SK-N-SH (cell line): ENCODE measurements around the gene FCMR. TPM values are rescaled to one million over a fixed set of nuclear protein-coding genes. Genes with fewer than 3 reads are reported as not detected.

Experiments used
- CTCF ChIA-PET: fragments of 300-600, 350-600 bp; formaldehyde crosslinking; extraction: SDS; loops from one replicate; lab custom pipeline; 2021; lab: Yijun Ruan, JAX
- POLR2A ChIA-PET: fragments of 350-600 bp; sonication (Branson Sonifier 250); formaldehyde crosslinking; extraction: SDS; loops from one replicate; lab custom pipeline; 2020; ENCODE audit warnings: antibody characterized with exemption, inconsistent platforms; lab: Yijun Ruan, JAX
- DNase-seq: peaks from one replicate; pipeline ENCODE4 v3.0.0; 2012
- H2AFZ ChIP-seq: fragments of 200-600 bp; sonication (generic); 2 replicates; pipeline ENCODE4 v1.8.1; 2016; ENCODE audit warnings: antibody characterized with exemption, mild to moderate bottlenecking, low read depth
- H3F3A ChIP-seq: fragments of 200-600 bp; sonication (generic); replicated peaks from 2 replicates; pipeline ENCODE3; 2016; ENCODE audit warnings: antibody characterized with exemption, mild to moderate bottlenecking; ENCODE audit not compliant: insufficient read depth
- H3K27ac ChIP-seq, 2 experiments: fragments of 200-500 bp in 1 of 2; fragments of 200-600 bp in 1 of 2; sonication (Bioruptor generic) in 1 of 2; sonication (generic), shearing (Covaris generic) in 1 of 2; 2 replicates each; pipeline versions ENCODE4 v1.5.1 to v1.6.1; 2014 to 2016; ENCODE audit warnings: low read depth in 2 of 2, inconsistent platforms in 1 of 2, low read length in 1 of 2, mild to moderate bottlenecking in 1 of 2, mixed read lengths in 1 of 2
- H3K27me3 ChIP-seq: fragments of 200-600 bp; sonication (generic), shearing (Covaris generic); 2 replicates; pipeline ENCODE4 v1.6.1; 2016; ENCODE audit warnings: mixed run types; ENCODE audit not compliant: insufficient read depth
- H3K36me3 ChIP-seq, 2 experiments: fragments of 200-500 bp in 1 of 2; fragments of 200-600 bp in 1 of 2; sonication (Bioruptor generic) in 1 of 2; sonication (generic) in 1 of 2; replicated peaks in 1 of 2; 2 replicates each; pipeline versions ENCODE3 to v1.5.1; 2014 to 2016; ENCODE audit warnings: low read length in 1 of 2, mild to moderate bottlenecking in 1 of 2; ENCODE audit not compliant: insufficient read depth in 2 of 2, control insufficient read depth in 1 of 2
- H3K4me1 ChIP-seq, 2 experiments: fragments of 200-500 bp in 1 of 2; fragments of 200-600 bp in 1 of 2; sonication (Bioruptor generic) in 1 of 2; sonication (generic), shearing (Covaris generic) in 1 of 2; 2 replicates each; pipeline versions ENCODE4 v1.5.1 to v1.6.1; 2014 to 2016; ENCODE audit warnings: low read depth in 1 of 2, low read length in 1 of 2, mixed run types in 1 of 2; ENCODE audit not compliant: insufficient read depth in 2 of 2, control insufficient read depth in 1 of 2
- H3K4me2 ChIP-seq: fragments of 200-600 bp; sonication (generic), shearing (Covaris generic); 2 replicates; pipeline ENCODE4 v1.6.1; 2017; ENCODE audit warnings: mixed run types
- H3K4me3 ChIP-seq, 2 experiments: fragments of 200-500 bp in 1 of 2; fragments of 200-600 bp in 1 of 2; sonication (Bioruptor generic) in 1 of 2; sonication (generic), shearing (Covaris generic) in 1 of 2; 2 replicates each; pipeline versions ENCODE4 v1.5.1 to v1.8.1; 2014 to 2016; ENCODE audit warnings: low read depth in 2 of 2, inconsistent platforms in 1 of 2, low read length in 1 of 2, mild to moderate bottlenecking in 1 of 2, mixed read lengths in 1 of 2, moderate library complexity in 1 of 2
- H3K79me2 ChIP-seq: fragments of 200-600 bp; sonication (generic); 2 replicates; pipeline ENCODE4 v1.8.1; 2017; ENCODE audit warnings: mild to moderate bottlenecking; ENCODE audit not compliant: insufficient read depth
- H3K9ac ChIP-seq: fragments of 200-600 bp; sonication (generic); 2 replicates; pipeline ENCODE4 v1.6.1; 2017; ENCODE audit warnings: mixed run types
- H3K9me2 ChIP-seq: fragments of 200-600 bp; sonication (generic); 2 replicates; pipeline ENCODE4 v1.6.1; 2017; ENCODE audit warnings: mixed run types
- H3K9me3 ChIP-seq: fragments of 200-600 bp; sonication (generic); 2 replicates; pipeline ENCODE4 v1.6.1; 2017; ENCODE audit warnings: mixed run types, mild to moderate bottlenecking, moderate library complexity
- H4K20me1 ChIP-seq: fragments of 200-600 bp; sonication (generic); 2 replicates; pipeline ENCODE4 v1.6.1; 2017; ENCODE audit warnings: mild to moderate bottlenecking, mixed run types; ENCODE audit not compliant: insufficient read depth
- CHD2 ChIP-seq: fragments of 150-350 bp; IDR thresholded peaks from 2 replicates; pipeline ENCODE4 v1.6.1; 2018; ENCODE audit warnings: low read length; ENCODE audit not compliant: partially characterized antibody
- EP300 ChIP-seq, 2 experiments: IDR thresholded peaks; 2 replicates each; pipeline versions ENCODE4 v1.4.0 to v1.6.1; 2012; ENCODE audit warnings: borderline replicate concordance in 1 of 2, low read depth in 1 of 2, low read length in 1 of 2
- GABPA ChIP-seq: IDR thresholded peaks from 2 replicates; pipeline ENCODE4 v1.4.0; 2012; ENCODE audit warnings: low read depth, mild to moderate bottlenecking
- GATA2 ChIP-seq: sonication (generic); formaldehyde crosslinking; IDR thresholded peaks from 2 replicates; pipeline ENCODE4 v1.5.0; 2020; ENCODE audit warnings: mild to moderate bottlenecking, missing genetic modification reagents
- JUND ChIP-seq: IDR thresholded peaks from 2 replicates; pipeline ENCODE4 v1.4.0; 2012
- MAX ChIP-seq: IDR thresholded peaks from 2 replicates; pipeline ENCODE4 v1.4.0; 2012; ENCODE audit warnings: low read depth
- REST ChIP-seq: IDR thresholded peaks from 2 replicates; pipeline ENCODE4 v1.6.1; 2012; ENCODE audit warnings: mild to moderate bottlenecking, low read depth, low read length, moderate library complexity
- SMC3 ChIP-seq: IDR thresholded peaks from 2 replicates; pipeline ENCODE4 v1.6.1; 2012; ENCODE audit warnings: low read depth, low read length, improper control_type of control experiment
- TAF1 ChIP-seq: IDR thresholded peaks from 2 replicates; pipeline ENCODE4 v1.6.1; 2012; ENCODE audit warnings: low read depth, mild to moderate bottlenecking, low read length, moderate library complexity, borderline replicate concordance
- YY1 ChIP-seq: IDR thresholded peaks from 2 replicates; pipeline ENCODE4 v1.4.0; 2012; ENCODE audit warnings: low read depth, mild to moderate bottlenecking
- WGBS: methylation state at CpG from one replicate; pipeline ENCODE4 v1.1.6; 2017; ENCODE audit warnings: low lambda C conversion rate; 5-methylcytosine and 5-hydroxymethylcytosine counted together
- polyA plus RNA-seq, 3 experiments: library from polyadenylated mRNA; depleted of rRNA; stranded (reverse); fragments of >200 nt; gene quantifications; 2 replicates each; pipeline ENCODE4 v1.2.3, GENCODE V29; 2012

FCMR gene
- polyA plus RNA-seq, 1 of the 3 experiments (the other 2 are of a cell fraction): 0.15 TPM

- H3K27ac ChIP-seq: no peak overlapping the region
- no peaks in the 10 kb centered on the region for H3F3A ChIP-seq
- no peaks in the 10 kb centered on the region for H3K27me3 ChIP-seq
- POLR2A ChIA-PET: no interaction called here
- no peaks in the 10 kb centered on the region for H3K4me1 ChIP-seq
- H3K9me3 ChIP-seq: no peaks in the 10 kb centered on the region
- H3K9me2 ChIP-seq: no peaks in the 10 kb centered on the region
- CTCF ChIA-PET: interaction anchor here (1.2 to 5.9 kb wide), 5 partner anchors 9 to 170 kb away, joined by 4 to 32 read pairs (median 8); no protein-coding TSS in a partner anchor
- WGBS: 88% methylated on average over 3 of the region's 3 CpGs
- H3K36me3 ChIP-seq: no peaks in the 10 kb centered on the region
- no peaks in the 10 kb centered on the region for H3K79me2 ChIP-seq
- no peak overlapping the region for H3K9ac ChIP-seq
- no peak for DNase-seq
- H2AFZ ChIP-seq: no peak overlapping the region
- no peak overlapping the region for H3K4me3 ChIP-seq
- no peak overlapping the region for H3K4me2 ChIP-seq
- no peaks in the 10 kb centered on the region for H4K20me1 ChIP-seq
- TF ChIP-seq SMC3 (no peak), MAX (no peak), GABPA (no peak), REST (no peak), CHD2 (no peak), YY1 (no peak), GATA2 (CRISPR knock-in tag) (no peak)
These were observed 25.5 kb downstream of the FCMR start for GRCh38 chr1:206896261-206896660.

GRCh38 chr1:206895837-206896242 lies 25.9 kb downstream of the FCMR start:
- ChIA-PET CTCF (interaction anchor here (1.2 to 5.9 kb wide), 6 partner anchors 9 to 170 kb away, joined by 3 to 32 read pairs (median 7); no protein-coding TSS in a partner anchor), POLR2A (no interaction called here)
- H2AFZ ChIP-seq: no peak overlapping the region
- no peaks in the 10 kb centered on the region for H3K9me2 ChIP-seq
- DNase-seq: no peak
- no peaks in the 10 kb centered on the region for H3K79me2 ChIP-seq
- H3K9me3 ChIP-seq: no peaks in the 10 kb centered on the region
- no peaks in the 10 kb centered on the region for H3F3A ChIP-seq
- WGBS: 59% methylated on average over 3 of the region's 3 CpGs
- H3K9ac ChIP-seq: no peak overlapping the region
- no peak overlapping the region for H3K4me3 ChIP-seq
- no peak overlapping the region for H3K4me2 ChIP-seq
- no peaks in the 10 kb centered on the region for H3K27me3 ChIP-seq
- no peak overlapping the region for H3K27ac ChIP-seq
- no peaks in the 10 kb centered on the region for H3K4me1 ChIP-seq
- no peaks in the 10 kb centered on the region for H3K36me3 ChIP-seq
- no peaks in the 10 kb centered on the region for H4K20me1 ChIP-seq
- TF ChIP-seq JUND (no peak), GATA2 (CRISPR knock-in tag) (no peak), EP300 (IDR thresholded peaks at IDR 0.05; ENCODE audit: borderline replicate concordance in 1 of 2, low read depth in 1 of 2, low read length in 1 of 2) (no peak), TAF1 (no peak), YY1 (no peak)
